Right cardiac atrium (tissue), 5 donors: ENCODE measurements around the gene OR2G2. TPM values are rescaled to one million over a fixed set of nuclear protein-coding genes. Genes with fewer than 3 reads are reported as not detected.

ENCODE experiments used
- ATAC-seq, 2 donors: fragments of 200-7000 bp; cut with Tn5 transposase; one replicate each; pipeline versions ENCODE4 v1.8.0 to v1.9.1; 2020; ENCODE audit warnings: moderate library complexity in 2 of 2, mild to moderate bottlenecking in 1 of 2
- DNase-seq, 3 donors: peaks; one replicate each; pipeline ENCODE4 v3.0.0-alpha.2; 2020
- H3K27ac ChIP-seq: one replicate; pipeline ENCODE4 v1.5.1; 2013; ENCODE audit warnings: mild to moderate bottlenecking, low read length, control low read depth, moderate library complexity
- H3K27me3 ChIP-seq: one replicate; pipeline ENCODE4 v1.6.1; 2013; ENCODE audit not compliant: control insufficient read depth, insufficient read depth
- H3K4me1 ChIP-seq: one replicate; pipeline ENCODE4 v1.6.1; 2013; ENCODE audit warnings: low read length; ENCODE audit not compliant: control insufficient read depth, insufficient read depth
- H3K4me3 ChIP-seq: one replicate; pipeline ENCODE4 v1.5.1; 2013; ENCODE audit warnings: low read length, control low read depth
- H3K9me3 ChIP-seq: one replicate; pipeline ENCODE4 v1.6.1; 2013; ENCODE audit warnings: low read length; ENCODE audit not compliant: control insufficient read depth
- WGBS: extraction: QIAGEN DNeasy Blood & Tissue Kit; methylation state at CpG from one replicate; pipeline ENCODE4 v1.1.7; 2013; 5-methylcytosine and 5-hydroxymethylcytosine counted together
- intact Hi-C, 4 donors: fragments of 100-400 bp; cut with DNase I; formaldehyde crosslinking; loops; one replicate each; pipeline versions ENCODE4 v1.11.0 to v1.14.0; 2022 to 2023
- long read RNA-seq, 4 donors: library from polyadenylated mRNA; unstranded; transcript quantifications; one replicate each; pipeline ENCODE4 v2.0.0, GENCODE V29; 2020 to 2021
- polyA plus RNA-seq: library from polyadenylated mRNA; stranded (reverse); fragments of 200-250 nt; gene quantifications from one replicate; pipeline ENCODE4 v1.2.3, GENCODE V29; 2013
- total RNA-seq, 4 donors: library from RNA; stranded (reverse); fragmentation: NEBNext Ultra II Directional; extraction: Animal tissue kit (Norgen Biotek cat#: 25700); gene quantifications; one replicate each; pipeline ENCODE4 v1.2.1, GENCODE V29; 2021
- donor health status: healthy with polysubstance abuse.
- donor health status: DM: no; HTN: yes; CAD: no.
- donor health status: DM: no; HTN: no; CAD: no.
- donor health status: DM: no; HTN: yes; CAD: no; lungs with severe emphysema.
- donor health status: DM: yes; HTN: yes; CAD: no.

OR2G2 gene, protein sequence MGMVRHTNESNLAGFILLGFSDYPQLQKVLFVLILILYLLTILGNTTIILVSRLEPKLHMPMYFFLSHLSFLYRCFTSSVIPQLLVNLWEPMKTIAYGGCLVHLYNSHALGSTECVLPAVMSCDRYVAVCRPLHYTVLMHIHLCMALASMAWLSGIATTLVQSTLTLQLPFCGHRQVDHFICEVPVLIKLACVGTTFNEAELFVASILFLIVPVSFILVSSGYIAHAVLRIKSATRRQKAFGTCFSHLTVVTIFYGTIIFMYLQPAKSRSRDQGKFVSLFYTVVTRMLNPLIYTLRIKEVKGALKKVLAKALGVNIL
- total RNA-seq, result not detected
- polyA plus RNA-seq, result not detected
- long read RNA-seq, donor 1, result 0 reads
- long read RNA-seq, donor 2, result 0 reads
- long read RNA-seq, donor 3, result 0 reads
- long read RNA-seq, donor 4, result 0 reads

DNA sequence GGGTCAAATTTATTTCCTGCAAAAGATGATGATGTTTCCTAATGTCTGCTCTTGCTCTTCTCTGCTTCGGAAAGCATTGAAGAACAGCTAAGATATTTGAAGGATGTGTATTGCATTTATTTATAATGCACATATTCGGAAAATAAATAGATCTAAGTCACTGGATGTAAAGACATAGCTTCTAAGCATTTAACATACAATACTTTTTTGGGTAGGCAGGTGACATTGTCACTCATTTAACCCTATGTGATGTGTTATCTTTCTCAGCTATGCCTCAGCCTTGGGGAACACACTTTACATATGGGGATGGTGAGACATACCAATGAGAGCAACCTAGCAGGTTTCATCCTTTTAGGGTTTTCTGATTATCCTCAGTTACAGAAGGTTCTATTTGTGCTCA lies at the start of gene OR2G2:
Gene OR2G2 (plus strand): TSS at position 301 of the 400 bp plus-strand sequence. CDS start 0 bp downstream, at position 301.
- WGBS, result 83% methylated on average over 2 of the region's 2 CpGs
- Histone ChIP-seq H3K27ac (no peak within 1 kb of the TSS), H3K27me3 (no peaks in the 10 kb centered on the region), H3K9me3 (no peaks in the 10 kb centered on the region), H3K4me3 (no peak within 1 kb of the TSS), H3K4me1 (no peaks in the 10 kb centered on the region)
- intact Hi-C loops, result no loop called here
- DNase-seq (no peak), ATAC-seq (no peak)

DNA sequence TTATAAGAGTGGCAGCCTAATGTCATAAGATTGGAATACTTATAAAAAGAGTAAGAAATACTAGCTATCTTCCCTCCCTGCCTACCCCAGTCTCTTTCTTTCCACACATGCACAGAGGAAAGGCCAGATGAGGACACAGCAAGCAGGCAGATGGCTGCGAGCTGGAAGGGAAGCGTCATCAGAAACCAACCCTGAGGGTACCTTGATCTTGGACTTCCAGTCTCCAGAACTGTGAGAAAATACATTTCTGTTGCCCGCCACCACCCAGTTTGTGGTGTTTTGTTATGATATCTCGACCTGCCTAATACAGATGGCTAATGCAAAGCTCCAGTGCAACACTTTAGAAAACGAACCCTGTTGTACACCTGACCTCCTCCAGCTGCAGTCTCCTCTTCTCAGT lies 49.6 kb upstream of the OR2G2 start:
- H3K9me3 ChIP-seq, result peaks cover 3% of the 10 kb centered on the region
- H3K4me3 ChIP-seq, result no peak overlapping the region
- no peaks in the 10 kb centered on the region for H3K27me3 ChIP-seq
- intact Hi-C loops, result no loop called here
- DNase-seq, result no peak
- no peak overlapping the region for H3K27ac ChIP-seq
- WGBS, result 79% methylated on average over 5 of the region's 5 CpGs
- no peak for ATAC-seq
- no peaks in the 10 kb centered on the region for H3K4me1 ChIP-seq

DNA sequence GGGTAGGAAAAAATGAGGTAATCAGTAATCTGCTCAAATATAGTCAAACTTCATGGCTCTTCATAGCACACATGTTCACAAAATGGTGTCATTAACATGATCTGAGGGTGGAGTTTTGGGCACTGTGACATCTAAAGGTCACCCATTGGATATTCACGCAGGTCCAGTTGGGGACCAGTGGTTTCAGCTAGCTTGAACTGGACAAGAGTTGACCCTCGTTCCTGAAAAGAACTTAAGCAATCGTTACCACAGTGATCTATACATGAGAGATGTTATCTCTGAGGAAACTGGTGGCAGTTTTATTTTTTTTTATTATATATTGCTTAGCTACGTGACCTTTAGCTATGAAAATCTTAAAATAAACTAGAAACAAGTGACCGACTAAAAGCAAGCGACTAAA lies 48.9 kb upstream of the OR2G2 start:
- ATAC-seq (no peak), DNase-seq (no peak)
- Histone ChIP-seq H3K9me3 (peaks cover 2% of the 10 kb centered on the region), H3K4me3 (no peak overlapping the region), H3K27ac (no peak overlapping the region), H3K4me1 (no peaks in the 10 kb centered on the region), H3K27me3 (no peaks in the 10 kb centered on the region)
- WGBS, result 78% methylated on average over 6 of the region's 6 CpGs
- intact Hi-C loops, result no loop called here

DNA sequence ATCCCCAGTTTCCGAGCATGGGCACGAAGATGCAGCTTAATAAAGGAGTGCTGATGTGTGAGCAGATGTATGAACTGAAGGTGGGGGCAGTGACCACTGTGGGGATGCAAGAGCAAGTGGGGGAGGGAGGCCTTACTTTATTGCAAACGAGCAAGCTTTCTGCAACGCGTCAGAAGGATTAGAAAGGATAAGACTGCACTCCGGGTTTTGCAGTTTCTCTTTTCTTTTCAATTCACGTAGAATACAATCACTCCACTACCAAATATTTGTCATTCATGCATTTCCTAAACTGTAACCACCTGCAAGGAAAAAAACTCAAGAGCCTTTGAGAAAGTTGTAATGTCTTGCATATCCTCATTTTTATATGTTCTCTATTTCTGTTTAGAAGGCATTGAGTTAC lies 47.6 kb upstream of the OR2G2 start:
- H3K4me1 ChIP-seq, result no peaks in the 10 kb centered on the region
- 28% methylated on average over 7 of the region's 7 CpGs for WGBS
- intact Hi-C loops, result no loop called here
- H3K4me3 ChIP-seq, result no peak overlapping the region
- DNase-seq, result no peak
- no peaks in the 10 kb centered on the region for H3K27me3 ChIP-seq
- no peak for ATAC-seq
- no peak overlapping the region for H3K27ac ChIP-seq
- H3K9me3 ChIP-seq, result peaks cover 1% of the 10 kb centered on the region

DNA sequence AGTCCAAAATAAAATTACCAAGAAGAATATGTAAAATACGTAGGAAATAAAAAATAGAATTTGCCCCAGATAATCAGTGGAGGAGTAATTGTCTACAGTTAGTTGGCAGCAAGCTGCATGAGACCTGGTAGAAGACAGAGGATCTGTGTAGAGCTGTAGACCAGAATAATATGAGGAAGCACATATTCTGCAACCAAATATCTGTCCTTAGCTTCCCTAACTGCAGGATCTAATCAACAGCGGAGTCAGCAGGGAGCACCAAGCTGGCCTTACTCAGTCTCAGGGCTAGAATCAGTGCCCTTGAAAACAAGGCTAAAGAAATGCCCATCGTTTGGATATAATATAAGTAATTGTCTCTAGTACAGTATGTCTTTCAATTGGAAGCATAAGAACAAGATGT lies 45.3 kb upstream of the OR2G2 start:
- no peaks in the 10 kb centered on the region for H3K27me3 ChIP-seq
- DNase-seq (no peak), ATAC-seq (no peak)
- H3K27ac ChIP-seq, result no peak overlapping the region
- intact Hi-C loops, result no loop called here
- no peaks in the 10 kb centered on the region for H3K4me1 ChIP-seq
- peaks cover 1% of the 10 kb centered on the region for H3K9me3 ChIP-seq
- H3K4me3 ChIP-seq, result no peak overlapping the region
- WGBS, result 64% methylated on average over 3 of the region's 3 CpGs

DNA sequence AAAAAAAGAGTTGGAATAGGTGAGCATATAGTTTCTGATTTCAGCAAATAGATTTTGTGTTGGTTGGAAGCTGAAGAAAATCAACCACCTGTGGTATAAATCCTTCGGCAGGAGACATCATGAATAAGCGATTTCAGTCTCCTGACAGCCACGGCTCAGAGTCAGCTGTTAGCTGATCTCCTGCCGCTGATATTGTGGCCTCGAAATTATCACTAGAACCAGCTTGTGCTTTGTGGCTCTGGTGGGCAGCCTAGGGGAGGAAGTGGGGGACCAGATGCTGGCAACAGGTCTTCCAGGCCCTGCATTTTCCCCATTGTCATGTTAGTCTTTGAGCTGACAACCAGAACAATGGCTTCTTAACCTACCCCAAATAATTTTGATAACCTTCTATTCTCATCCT lies 40.1 kb upstream of the OR2G2 start:
- ATAC-seq (no peak), DNase-seq (no peak)
- intact Hi-C loops, result no loop called here
- WGBS, result 44% methylated on average over 5 of the region's 5 CpGs
- no peaks in the 10 kb centered on the region for H3K9me3 ChIP-seq
- no peaks in the 10 kb centered on the region for H3K4me1 ChIP-seq
- H3K27me3 ChIP-seq, result no peaks in the 10 kb centered on the region
- H3K4me3 ChIP-seq, result no peak overlapping the region
- H3K27ac ChIP-seq, result no peak overlapping the region

DNA sequence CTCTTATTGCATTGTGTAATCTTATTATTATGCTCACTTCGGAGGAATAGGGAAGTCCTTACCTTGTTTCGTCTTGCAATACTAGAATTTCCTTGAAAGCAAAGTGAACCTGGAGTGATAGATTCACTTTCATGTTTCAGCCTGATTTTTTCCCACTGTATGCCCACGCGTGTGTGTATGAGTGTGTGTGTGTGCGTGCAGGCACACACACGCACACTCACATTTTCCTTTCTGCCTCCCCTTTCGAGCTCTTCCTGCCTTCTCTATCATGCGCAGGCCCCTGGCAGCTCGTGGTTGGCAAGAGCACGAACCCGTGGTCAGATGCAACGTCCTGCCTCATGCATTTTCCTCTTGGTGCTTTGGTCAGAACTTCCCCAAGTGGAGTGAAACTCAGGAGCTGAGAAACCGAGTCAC lies 39.4 kb upstream of the OR2G2 start, which contains the start of gene GCSAML:
Gene GCSAML (plus strand): TSS at position 366 of the 414 bp plus-strand sequence. CDS start 58 bp downstream, outside the sequence.
- intact Hi-C loops, result no loop called here
- WGBS, result 77% methylated on average over 13 of the region's 13 CpGs
- DNase-seq (no peak), ATAC-seq (no peak)
- Histone ChIP-seq H3K4me1 (no peaks in the 10 kb centered on the region), H3K9me3 (no peaks in the 10 kb centered on the region), H3K27ac (no peak within 1 kb of the TSS), H3K4me3 (no peak within 1 kb of the TSS), H3K27me3 (no peaks in the 10 kb centered on the region)

DNA sequence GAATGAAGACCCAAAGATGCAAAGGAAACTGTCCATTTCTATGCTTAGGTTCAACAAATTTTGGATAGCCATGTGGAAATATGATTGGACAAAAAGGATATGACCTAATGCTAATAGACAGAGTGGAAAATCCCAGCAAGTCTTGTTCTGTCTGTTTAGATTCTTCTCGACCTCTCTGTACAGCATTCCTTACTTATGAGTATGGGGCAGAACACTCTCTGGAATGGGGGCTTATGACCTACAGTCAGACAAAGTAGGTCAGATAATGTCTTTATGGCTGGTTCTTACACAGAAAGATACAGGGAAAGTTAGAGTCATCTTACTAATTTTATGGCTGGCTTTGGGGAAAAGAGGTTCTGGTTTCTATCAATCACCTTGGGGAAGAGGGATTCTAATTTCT lies 36.4 kb upstream of the OR2G2 start:
- Histone ChIP-seq H3K27me3 (no peaks in the 10 kb centered on the region), H3K4me3 (no peak overlapping the region), H3K4me1 (no peaks in the 10 kb centered on the region), H3K27ac (no peak overlapping the region), H3K9me3 (no peaks in the 10 kb centered on the region)
- ATAC-seq (no peak), DNase-seq (no peak)
- WGBS, result 31% methylated on average over 1 of the region's 1 CpG
- intact Hi-C loops, result no loop called here

DNA sequence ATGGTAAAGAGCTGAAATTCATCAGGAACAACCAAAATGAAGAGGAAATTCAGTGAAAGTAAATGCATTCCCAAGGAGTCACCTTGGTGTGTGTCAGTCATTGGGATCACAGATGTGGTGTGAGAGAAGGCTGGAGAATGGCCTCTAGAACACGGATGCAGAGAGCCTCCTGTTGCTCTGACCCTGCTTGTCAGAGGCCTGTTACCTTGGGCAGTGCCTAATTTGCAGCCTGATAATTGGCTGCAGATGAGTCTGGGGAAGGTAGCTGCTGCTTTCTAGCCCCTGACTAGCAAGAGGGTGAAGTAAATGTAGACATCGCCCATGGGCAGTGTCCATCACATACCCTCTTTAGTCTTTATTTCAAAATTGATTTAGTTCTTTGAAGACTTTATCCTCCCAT lies 35.9 kb upstream of the OR2G2 start:
- H3K27ac ChIP-seq, result no peak overlapping the region
- H3K4me3 ChIP-seq, result no peak overlapping the region
- intact Hi-C loops, result no loop called here
- no peaks in the 10 kb centered on the region for H3K9me3 ChIP-seq
- no peaks in the 10 kb centered on the region for H3K27me3 ChIP-seq
- WGBS, result 66% methylated on average over 2 of the region's 2 CpGs
- ATAC-seq, result no peak
- no peak for DNase-seq
- H3K4me1 ChIP-seq, result no peaks in the 10 kb centered on the region

DNA sequence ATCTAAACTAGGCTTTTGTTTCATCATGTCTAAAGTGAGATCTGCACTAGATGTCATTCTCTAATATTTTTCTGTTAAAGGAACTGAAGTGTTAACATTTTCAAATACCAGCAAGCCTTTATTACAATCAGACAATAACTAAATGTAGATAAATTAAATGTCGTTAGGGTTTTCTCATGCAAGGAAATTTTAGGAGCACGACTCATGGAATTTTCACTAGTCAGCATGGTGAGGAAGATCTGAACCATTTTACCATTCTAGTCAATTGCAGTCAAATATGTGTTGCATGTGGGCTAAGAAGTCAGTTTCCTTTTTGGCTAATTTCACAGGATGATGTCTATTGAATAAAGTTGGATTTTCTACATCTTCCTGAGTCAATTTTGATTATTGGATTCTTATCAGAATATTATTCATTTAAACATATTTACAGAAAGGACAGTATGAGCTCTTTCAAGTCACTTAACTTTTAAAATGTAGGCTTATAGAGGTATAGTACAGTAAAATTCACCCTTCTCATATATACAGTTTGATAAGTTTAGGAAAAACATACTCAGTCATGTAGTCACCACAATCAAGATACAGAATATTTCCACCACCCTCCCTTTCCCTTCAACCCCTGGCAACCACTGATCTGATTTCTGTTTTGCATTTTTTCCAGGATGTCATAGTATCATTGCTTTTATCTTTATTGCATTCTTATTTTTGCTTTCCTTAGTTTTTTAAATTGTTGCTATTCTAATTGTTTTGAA lies 30.1 kb upstream of the OR2G2 start:
- 56% methylated on average over 2 of the region's 2 CpGs for WGBS
- ATAC-seq, result no peak

DNA sequence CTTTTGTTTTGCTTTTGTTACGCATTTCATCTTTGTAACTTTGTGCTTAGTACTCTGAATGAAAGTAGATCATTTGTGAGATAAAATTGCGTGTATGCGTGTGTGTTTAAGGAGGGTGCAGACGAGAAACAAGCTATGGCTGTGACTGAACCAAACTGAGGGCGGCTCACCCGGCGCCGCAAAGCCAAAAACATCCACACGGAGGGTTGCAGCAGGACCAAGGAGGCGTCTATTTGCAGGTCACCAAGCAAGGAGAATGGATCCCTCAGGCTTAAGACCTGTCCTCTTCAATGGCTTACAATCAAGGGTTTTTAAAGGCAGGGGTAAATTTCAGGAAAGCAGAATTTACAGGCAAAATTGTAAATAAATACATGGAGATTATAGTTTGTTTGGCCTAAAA lies 26.4 kb upstream of the OR2G2 start:
- ATAC-seq, result no peak
- no peak for DNase-seq
- no peak overlapping the region for H3K27ac ChIP-seq
- no peaks in the 10 kb centered on the region for H3K9me3 ChIP-seq
- intact Hi-C loops, result no loop called here
- no peaks in the 10 kb centered on the region for H3K4me1 ChIP-seq
- 68% methylated on average over 10 of the region's 10 CpGs for WGBS
- no peak overlapping the region for H3K4me3 ChIP-seq
- no peaks in the 10 kb centered on the region for H3K27me3 ChIP-seq

More for the DNA sequence above, 30.1 kb upstream of the OR2G2 start:
- Histone ChIP-seq H3K27me3 (no peaks in the 10 kb centered on the region), H3K9me3 (no peaks in the 10 kb centered on the region), H3K4me1 (no peaks in the 10 kb centered on the region), H3K27ac (no peak overlapping the region), H3K4me3 (no peak overlapping the region)
- intact Hi-C loops, result no loop called here
- DNase-seq, result no peak
